ENCODE measurements around the gene COL4A1.

DNA sequence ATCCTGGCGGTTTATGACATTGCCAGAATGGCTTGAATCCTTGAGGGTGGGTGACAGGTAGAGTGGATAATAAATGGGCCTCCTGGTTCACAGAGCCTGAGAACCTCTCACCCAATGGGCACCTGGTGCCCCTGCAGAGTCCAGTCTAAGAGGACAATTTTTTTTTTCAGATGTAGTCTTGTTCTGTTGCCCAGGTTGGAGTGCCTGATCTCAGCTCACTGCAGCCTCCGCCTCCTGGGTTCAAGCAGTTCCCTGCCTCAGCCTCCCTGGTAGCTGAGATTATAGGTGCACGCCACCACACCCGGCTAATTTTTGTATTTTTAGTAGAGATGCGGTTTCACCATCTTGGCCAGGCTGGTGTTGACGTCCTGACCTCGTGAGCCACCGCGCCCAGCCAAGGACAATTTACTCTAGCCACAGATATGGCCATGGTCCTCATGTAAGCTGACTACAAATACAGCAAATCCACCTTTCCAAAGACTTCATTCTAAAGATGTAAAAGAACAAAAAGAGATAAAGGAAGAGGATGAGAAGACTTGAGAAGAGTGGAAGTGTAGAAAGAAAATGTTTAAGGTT is 33.1 kb upstream of the COL4A1 start:
- TF ChIP-seq, protein P1, sequence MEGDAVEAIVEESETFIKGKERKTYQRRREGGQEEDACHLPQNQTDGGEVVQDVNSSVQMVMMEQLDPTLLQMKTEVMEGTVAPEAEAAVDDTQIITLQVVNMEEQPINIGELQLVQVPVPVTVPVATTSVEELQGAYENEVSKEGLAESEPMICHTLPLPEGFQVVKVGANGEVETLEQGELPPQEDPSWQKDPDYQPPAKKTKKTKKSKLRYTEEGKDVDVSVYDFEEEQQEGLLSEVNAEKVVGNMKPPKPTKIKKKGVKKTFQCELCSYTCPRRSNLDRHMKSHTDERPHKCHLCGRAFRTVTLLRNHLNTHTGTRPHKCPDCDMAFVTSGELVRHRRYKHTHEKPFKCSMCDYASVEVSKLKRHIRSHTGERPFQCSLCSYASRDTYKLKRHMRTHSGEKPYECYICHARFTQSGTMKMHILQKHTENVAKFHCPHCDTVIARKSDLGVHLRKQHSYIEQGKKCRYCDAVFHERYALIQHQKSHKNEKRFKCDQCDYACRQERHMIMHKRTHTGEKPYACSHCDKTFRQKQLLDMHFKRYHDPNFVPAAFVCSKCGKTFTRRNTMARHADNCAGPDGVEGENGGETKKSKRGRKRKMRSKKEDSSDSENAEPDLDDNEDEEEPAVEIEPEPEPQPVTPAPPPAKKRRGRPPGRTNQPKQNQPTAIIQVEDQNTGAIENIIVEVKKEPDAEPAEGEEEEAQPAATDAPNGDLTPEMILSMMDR (IDR thresholded peaks at IDR 0.05) = no peak
- no peak for TF ChIP-seq POLR2AphosphoS5 (IDR thresholded peaks at IDR 0.05; ENCODE audit: insufficient read depth in 1 of 2, low read depth in 1 of 2)

All from vagina (tissue), 2 donors.